ENCODE data around the gene CD74.

Gene CD74

GRCh38 chr5:150447188-150447587, 34.5 kb upstream of the CD74 start:
- H3K4me2 ChIP-seq (ENCODE audit: low read depth, low read length, poor library complexity, severe bottlenecking): no peak overlapping the region
- no peaks in the 10 kb centered on the region for H3K9me2 ChIP-seq (replicated peaks; ENCODE audit: insufficient read depth, low read length)
- H3K4me3 ChIP-seq (ENCODE audit: insufficient read depth, low read length, poor library complexity, severe bottlenecking): no peak overlapping the region
- H3K79me2 ChIP-seq (ENCODE audit: insufficient read depth, low read length): peaks cover 27% of the 10 kb centered on the region
- H3F3A ChIP-seq (ENCODE audit: insufficient read depth): peaks cover 55% of the 10 kb centered on the region
- no peak overlapping the region for H2AFZ ChIP-seq (ENCODE audit: low read depth, low read length, severe bottlenecking)
- no peaks in the 10 kb centered on the region for H3K27me3 ChIP-seq (ENCODE audit: low read length)
- peaks cover 32% of the 10 kb centered on the region for H4K20me1 ChIP-seq (ENCODE audit: low read depth, low read length)
- H3K27ac ChIP-seq (ENCODE audit: low read depth, low read length): no peak overlapping the region
- H3K9ac ChIP-seq (ENCODE audit: low read length): no peak overlapping the region
- H3K36me3 ChIP-seq (ENCODE audit: low read length): peaks cover 41% of the 10 kb centered on the region
- TF ChIP-seq CTCF (IDR thresholded peaks at IDR 0.05; ENCODE audit: insufficient read depth, low read length, poor library complexity, severe bottlenecking) (no peak), EZH2phosphoT487 (conservative IDR thresholded peaks at IDR 0.05; ENCODE audit: low read length) (no peak)
- H3K9me3 ChIP-seq (ENCODE audit: insufficient read depth, low read length): no peaks in the 10 kb centered on the region

- H3K36me3 ChIP-seq (ENCODE audit: low read length): peaks cover 41% of the 10 kb centered on the region
Observed at GRCh38 chr5:150446583-150446982, 33.9 kb upstream of the CD74 start.

GRCh38 chr5:150446088-150446487, 33.4 kb upstream of the CD74 start:
- Histone ChIP-seq H4K20me1 (ENCODE audit: low read depth, low read length) (peaks cover 32% of the 10 kb centered on the region), H3K27me3 (ENCODE audit: low read length) (no peaks in the 10 kb centered on the region), H3K9ac (ENCODE audit: low read length) (no peak overlapping the region), H3K36me3 (ENCODE audit: low read length) (peaks cover 41% of the 10 kb centered on the region), H3F3A (ENCODE audit: insufficient read depth) (peaks cover 60% of the 10 kb centered on the region), H3K9me3 (ENCODE audit: insufficient read depth, low read length) (no peaks in the 10 kb centered on the region), H2AFZ (ENCODE audit: low read depth, low read length, severe bottlenecking) (no peak overlapping the region), H3K27ac (ENCODE audit: low read depth, low read length) (no peak overlapping the region), H3K4me2 (ENCODE audit: low read depth, low read length, poor library complexity, severe bottlenecking) (no peak overlapping the region), H3K9me2 (replicated peaks; ENCODE audit: insufficient read depth, low read length) (no peaks in the 10 kb centered on the region), H3K79me2 (ENCODE audit: insufficient read depth, low read length) (peaks cover 27% of the 10 kb centered on the region), H3K4me3 (ENCODE audit: insufficient read depth, low read length, poor library complexity, severe bottlenecking) (no peak overlapping the region)
- no peak for TF ChIP-seq CTCF (IDR thresholded peaks at IDR 0.05; ENCODE audit: insufficient read depth, low read length, poor library complexity, severe bottlenecking)
- no peak for TF ChIP-seq EZH2phosphoT487 (conservative IDR thresholded peaks at IDR 0.05; ENCODE audit: low read length)

More at GRCh38 chr5:150446583-150446982, 33.9 kb upstream of the CD74 start:
- Histone ChIP-seq H3K79me2 (ENCODE audit: insufficient read depth, low read length) (peaks cover 27% of the 10 kb centered on the region), H3F3A (ENCODE audit: insufficient read depth) (peaks cover 60% of the 10 kb centered on the region), H3K4me2 (ENCODE audit: low read depth, low read length, poor library complexity, severe bottlenecking) (no peak overlapping the region), H4K20me1 (ENCODE audit: low read depth, low read length) (peaks cover 32% of the 10 kb centered on the region), H3K9me2 (replicated peaks; ENCODE audit: insufficient read depth, low read length) (no peaks in the 10 kb centered on the region), H3K27ac (ENCODE audit: low read depth, low read length) (no peak overlapping the region), H3K9me3 (ENCODE audit: insufficient read depth, low read length) (no peaks in the 10 kb centered on the region), H3K27me3 (ENCODE audit: low read length) (no peaks in the 10 kb centered on the region), H3K9ac (ENCODE audit: low read length) (no peak overlapping the region), H3K4me3 (ENCODE audit: insufficient read depth, low read length, poor library complexity, severe bottlenecking) (no peak overlapping the region), H2AFZ (ENCODE audit: low read depth, low read length, severe bottlenecking) (no peak overlapping the region)
- no peak for TF ChIP-seq CTCF (IDR thresholded peaks at IDR 0.05; ENCODE audit: insufficient read depth, low read length, poor library complexity, severe bottlenecking)
- no peak for TF ChIP-seq EZH2phosphoT487 (conservative IDR thresholded peaks at IDR 0.05; ENCODE audit: low read length)

Data from SU-DHL-6 (cell line).